Ovary (tissue), 9 donors: ENCODE results near the gene NCBP2. TPM values are rescaled to one million over a fixed set of nuclear protein-coding genes. Genes with fewer than 3 reads are reported as not detected.

Experiments used
- DNase-seq, 5 donors: peaks; one replicate each; pipeline ENCODE4 v3.0.0-alpha.2; 2019 to 2020
- H3K27ac ChIP-seq, 2 donors: fragments of 200-600 bp; one replicate each; pipeline versions ENCODE4 v1.5.1 to v1.8.0; 2019 to 2022
- H3K27me3 ChIP-seq: fragments of 200-600 bp; one replicate; pipeline ENCODE4 v1.8.0; 2022
- H3K36me3 ChIP-seq: fragments of 200-600 bp; sonication (generic); one replicate; pipeline ENCODE4 v1.5.1; 2019
- H3K4me1 ChIP-seq: one replicate; pipeline ENCODE4 v1.8.1; 2013; ENCODE audit warnings: mild to moderate bottlenecking, moderate library complexity; ENCODE audit not compliant: insufficient read depth
- H3K4me3 ChIP-seq: fragments of 200-600 bp; sonication (generic); one replicate; pipeline ENCODE4 v1.5.1; 2017
- H3K9me3 ChIP-seq, 2 donors: fragments of 200-600 bp in 1 of 2; sonication (generic) in 1 of 2; one replicate each; pipeline versions ENCODE4 v1.5.1 to v1.8.1; 2013 to 2019; ENCODE audit warnings: mild to moderate bottlenecking in 1 of 2, moderate library complexity in 1 of 2
- EP300 ChIP-seq: sonication (generic); formaldehyde crosslinking; IDR thresholded peaks from one replicate; pipeline ENCODE4 v1.6.1; 2017; ENCODE audit warnings: antibody characterized with exemption
- POLR2A ChIP-seq: fragments of 450-650 bp; IDR thresholded peaks from one replicate; pipeline ENCODE4 v1.6.1; 2017; ENCODE audit warnings: antibody characterized with exemption, mild to moderate bottlenecking, moderate library complexity
- WGBS, 3 donors: extraction: QIAGEN DNeasy Blood & Tissue Kit in 1 of 3; methylation state at CpG; one replicate each; pipeline versions ENCODE4 v1.1.5 to v1.1.7; 2013 to 2017; 5-methylcytosine and 5-hydroxymethylcytosine counted together
- intact Hi-C, 4 donors: fragments of 100-400 bp; cut with DNase I; formaldehyde crosslinking; loops; one replicate each; pipeline versions ENCODE4 v1.11.0 to v1.15.1; 2022 to 2023
- polyA plus RNA-seq, 2 donors: library from polyadenylated mRNA; stranded (reverse); fragments of 200-250 nt in 1 of 2; fragments of 350-450 nt in 1 of 2; fragmentation: Illumina TruSeq in 1 of 2; extraction: RNeasy Lipid Tissue Mini Kit (QIAGEN cat#74804) in 1 of 2; gene quantifications; one replicate each; pipeline ENCODE4 v1.2.3, GENCODE V29; 2013 to 2014
- total RNA-seq, 7 donors: library from RNA; depleted of rRNA in 2 of 7; stranded (reverse); fragments of >200 nt in 2 of 7; fragmentation: NEBNext Ultra II Directional in 3 of 7; extraction: Animal tissue kit (Norgen Biotek cat#: 25700) in 3 of 7; gene quantifications; one replicate each; pipeline versions ENCODE4 v1.1.0 to v1.2.4, GENCODE V29; 2016 to 2023
- TF ChIP-seq, protein P1 (sequence below), 3 donors: fragments of 450-650 bp in 2 of 3; fragments of 200-600 bp in 1 of 3; IDR thresholded peaks; one replicate each; pipeline versions ENCODE4 v1.5.1 to v1.8.0; 2016 to 2022; ENCODE audit warnings: antibody characterized with exemption in 3 of 3, mild to moderate bottlenecking in 1 of 3
- donor health status: DM: no; HTN: no; CAD: no; lungs with moderate emphysema.
- donor health status: DM: no; HTN: no; CAD: no.
- donor health status: Bipolar disorder and iron deficiency.
- donor health status: DM: yes; HTN: yes; CAD: no.
- donor health status: DM: no; HTN: no; CAD: no.
- donor health status: DM: yes; HTN: yes; CAD: no.

The NCBP2 gene
- total and polyA plus RNA-seq, 9 donors, result 17.4 to 64.7 (median 45.8) TPM

DNA sequence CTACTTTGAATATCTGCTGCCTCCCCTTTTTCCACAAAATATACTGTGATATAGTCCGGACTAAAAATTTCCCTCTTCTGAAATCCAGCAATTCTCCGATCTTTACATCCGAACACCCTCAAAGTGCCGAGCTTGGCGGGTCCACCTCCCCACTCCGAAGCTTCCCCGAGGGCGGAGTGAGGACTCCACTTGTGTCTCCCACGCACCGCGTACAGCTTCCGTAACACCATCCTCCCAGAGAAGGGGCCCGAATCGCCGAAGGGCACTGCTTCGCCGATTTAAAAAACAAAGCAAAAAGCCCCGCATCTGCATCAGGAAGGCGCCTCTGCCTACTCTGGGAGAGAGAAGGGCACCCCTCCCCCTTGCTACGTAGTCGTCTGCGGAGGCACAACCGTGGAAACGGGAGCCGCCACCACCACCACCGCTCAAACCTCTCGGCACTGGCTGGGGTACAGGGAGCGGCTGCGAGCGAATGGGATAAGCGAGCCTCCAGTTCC, 551 bp downstream of the NCBP2 start:
- 0 to 1% (median 0%) methylated on average over 31 of the region's 31 CpGs for WGBS, 3 donors
- H3K4me3 ChIP-seq, result peak overlapping the region; percentile 99
- intact Hi-C loops, result loop anchor here in 1 of 4 donors (5.0 kb wide), 1 partner anchor 74 kb away; the partner anchor contains the start of gene SENP5
- no peaks in the 10 kb centered on the region for H3K36me3 ChIP-seq
- no peaks in the 10 kb centered on the region for H3K9me3 ChIP-seq
- peak overlapping the region; percentile 42 to 82 for H3K27ac ChIP-seq
- peak in 1 of 5 donors; percentile 41 for DNase-seq
- TF ChIP-seq POLR2A (no peak), EP300 (no peak)
- TF ChIP-seq, protein P1, sequence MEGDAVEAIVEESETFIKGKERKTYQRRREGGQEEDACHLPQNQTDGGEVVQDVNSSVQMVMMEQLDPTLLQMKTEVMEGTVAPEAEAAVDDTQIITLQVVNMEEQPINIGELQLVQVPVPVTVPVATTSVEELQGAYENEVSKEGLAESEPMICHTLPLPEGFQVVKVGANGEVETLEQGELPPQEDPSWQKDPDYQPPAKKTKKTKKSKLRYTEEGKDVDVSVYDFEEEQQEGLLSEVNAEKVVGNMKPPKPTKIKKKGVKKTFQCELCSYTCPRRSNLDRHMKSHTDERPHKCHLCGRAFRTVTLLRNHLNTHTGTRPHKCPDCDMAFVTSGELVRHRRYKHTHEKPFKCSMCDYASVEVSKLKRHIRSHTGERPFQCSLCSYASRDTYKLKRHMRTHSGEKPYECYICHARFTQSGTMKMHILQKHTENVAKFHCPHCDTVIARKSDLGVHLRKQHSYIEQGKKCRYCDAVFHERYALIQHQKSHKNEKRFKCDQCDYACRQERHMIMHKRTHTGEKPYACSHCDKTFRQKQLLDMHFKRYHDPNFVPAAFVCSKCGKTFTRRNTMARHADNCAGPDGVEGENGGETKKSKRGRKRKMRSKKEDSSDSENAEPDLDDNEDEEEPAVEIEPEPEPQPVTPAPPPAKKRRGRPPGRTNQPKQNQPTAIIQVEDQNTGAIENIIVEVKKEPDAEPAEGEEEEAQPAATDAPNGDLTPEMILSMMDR (IDR thresholded peaks at IDR 0.05), result no peak
- H3K27me3 ChIP-seq, result no peaks in the 10 kb centered on the region
- peaks cover 11% of the 10 kb centered on the region for H3K4me1 ChIP-seq

DNA sequence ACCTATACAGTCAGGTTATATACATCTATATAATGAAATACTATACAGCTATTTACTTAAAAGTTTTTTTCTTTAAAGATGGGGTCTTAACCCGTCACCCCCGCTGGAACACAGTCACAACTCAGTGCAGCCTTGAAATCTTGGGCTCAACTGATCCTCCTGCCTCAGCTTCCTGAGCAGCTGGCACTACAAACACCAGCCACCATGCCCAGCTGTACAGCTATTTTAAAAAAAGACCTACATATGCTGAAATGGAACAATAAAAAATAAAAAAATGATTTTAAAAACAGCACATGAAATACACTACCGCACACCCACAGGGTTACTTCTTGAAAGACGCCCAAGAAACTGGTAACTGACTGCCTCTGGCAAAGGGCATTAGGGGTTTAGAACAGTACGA, 3.8 kb downstream of the NCBP2 start:
- H3K36me3 ChIP-seq, result no peaks in the 10 kb centered on the region

DNA sequence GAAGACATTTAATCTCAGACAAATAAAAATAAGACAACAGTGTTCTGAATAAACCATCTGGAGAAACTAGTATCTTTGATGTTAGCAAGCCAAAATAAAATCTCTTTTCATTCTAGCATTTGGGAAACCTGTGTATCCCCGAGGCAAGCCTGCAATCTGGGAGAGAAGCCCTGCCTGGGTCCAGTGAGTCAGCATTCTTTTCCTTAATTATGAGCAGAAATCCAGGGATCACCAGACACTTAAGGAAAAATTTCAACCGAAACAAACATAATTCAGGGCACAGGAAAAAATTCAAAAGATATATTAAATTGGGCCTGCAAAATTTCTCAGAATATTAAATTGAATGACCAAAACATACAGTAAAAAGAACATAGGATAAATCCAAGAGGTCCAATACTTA, 4.2 kb downstream of the NCBP2 start:
- Histone ChIP-seq H3K4me3 (no peak overlapping the region), H3K36me3 (no peaks in the 10 kb centered on the region), H3K9me3 (no peaks in the 10 kb centered on the region), H3K27me3 (no peaks in the 10 kb centered on the region), H3K27ac (no peak overlapping the region), H3K4me1 (peaks cover 8% of the 10 kb centered on the region)
- TF ChIP-seq EP300 (no peak), POLR2A (no peak)
- TF ChIP-seq, protein P1 (IDR thresholded peaks at IDR 0.05), result no peak
- 74 to 86% (median 78%) methylated on average over 2 of the region's 2 CpGs for WGBS, 3 donors
- no peak for DNase-seq
- intact Hi-C loops, result loop anchor here in 1 of 4 donors (5.0 kb wide), 1 partner anchor 306 kb away; no protein-coding TSS in a partner anchor

More for the DNA sequence above, 3.8 kb downstream of the NCBP2 start:
- Histone ChIP-seq H3K27ac (no peak overlapping the region), H3K9me3 (no peaks in the 10 kb centered on the region), H3K4me3 (no peak overlapping the region), H3K4me1 (peaks cover 11% of the 10 kb centered on the region), H3K27me3 (no peaks in the 10 kb centered on the region)
- intact Hi-C loops, result loop anchor here in 1 of 4 donors (5.0 kb wide), 1 partner anchor 306 kb away; no protein-coding TSS in a partner anchor
- DNase-seq, result no peak
- WGBS, 3 donors, result 86 to 89% (median 88%) methylated on average over 5 of the region's 5 CpGs
- TF ChIP-seq POLR2A (no peak), EP300 (no peak)
- TF ChIP-seq, protein P1 (IDR thresholded peaks at IDR 0.05), result no peak

DNA sequence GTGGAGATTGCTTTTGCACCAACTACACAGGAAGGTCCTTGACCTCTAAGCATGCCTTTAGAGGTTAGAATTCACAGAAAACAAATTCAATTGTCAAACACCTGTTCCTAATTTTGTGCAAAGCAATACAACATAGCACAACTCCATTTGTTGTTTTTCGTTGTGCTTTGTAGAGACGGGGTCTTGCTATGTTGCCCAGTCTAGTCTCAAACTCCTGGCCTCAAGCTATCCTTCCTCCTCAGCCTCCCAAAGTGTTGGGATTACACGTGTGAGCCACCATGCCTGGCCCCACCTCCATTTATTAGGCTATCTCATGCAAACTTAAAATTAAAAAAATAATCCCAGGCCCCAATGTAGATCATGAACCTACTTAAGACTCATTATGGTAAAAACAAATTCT, 6.0 kb downstream of the NCBP2 start:
- no peaks in the 10 kb centered on the region for H3K9me3 ChIP-seq
- WGBS, 3 donors, result 70 to 88% (median 73%) methylated on average over 3 of the region's 3 CpGs
- TF ChIP-seq, protein P1 (IDR thresholded peaks at IDR 0.05), result no peak
- TF ChIP-seq POLR2A, result no peak
- intact Hi-C loops, result loop anchor here in 1 of 4 donors (5.0 kb wide), 1 partner anchor 304 kb away; no protein-coding TSS in a partner anchor
- H3K36me3 ChIP-seq, result no peaks in the 10 kb centered on the region
- no peaks in the 10 kb centered on the region for H3K27me3 ChIP-seq
- no peak overlapping the region for H3K27ac ChIP-seq
- H3K4me1 ChIP-seq, result peaks cover 6% of the 10 kb centered on the region
- no peak for DNase-seq
- no peak overlapping the region for H3K4me3 ChIP-seq
